ENCODE measurements around the gene MDM1. TPM values are rescaled to one million over a fixed set of nuclear protein-coding genes. Genes with fewer than 3 reads are reported as not detected.

Gene MDM1
- total RNA-seq, 1 experiment from 2014 or later = 14.0 TPM

GRCh38 chr12:68370006-68370590 lies 37.9 kb upstream of the MDM1 start:
- no peak overlapping the region for H2AFZ ChIP-seq
- BruUV-seq (replicated peaks) = no TSS peak
- POLR2A ChIA-PET (ENCODE audit: unreplicated experiment) = no interaction called here
- intact Hi-C loops (cut with micrococcal nuclease; ENCODE audit: unreplicated experiment) = no loop called here
- H3K4me3 ChIP-seq = no peak overlapping the region
- no peaks in the 10 kb centered on the region for H3K79me2 ChIP-seq (ENCODE audit: low read depth)
- no peaks in the 10 kb centered on the region for H3K9me3 ChIP-seq (ENCODE audit: insufficient read depth, low read depth)
- H3K9me2 ChIP-seq (ENCODE audit: insufficient read depth) = no peaks in the 10 kb centered on the region
- TF ChIP-seq CTCF (conservative IDR thresholded peaks at IDR 0.05) (no peak), EZH2 (IDR thresholded peaks at IDR 0.05; ENCODE audit: low read depth) (no peak)
- no peaks in the 10 kb centered on the region for H3K27me3 ChIP-seq (ENCODE audit: insufficient read depth, low read depth)
- no peak for DNase-seq
- H3K4me1 ChIP-seq (replicated peaks; ENCODE audit: insufficient read depth) = peaks cover 20% of the 10 kb centered on the region
- CTCF ChIA-PET = no interaction called here
- peaks cover 15% of the 10 kb centered on the region for H3F3A ChIP-seq (ENCODE audit: insufficient read depth, low read depth)
- H3K4me2 ChIP-seq = no peak overlapping the region
- H4K20me1 ChIP-seq (ENCODE audit: insufficient read depth) = no peaks in the 10 kb centered on the region
- H3K36me3 ChIP-seq (ENCODE audit: low read depth) = no peaks in the 10 kb centered on the region
- no peak overlapping the region for H3K27ac ChIP-seq

DNA sequence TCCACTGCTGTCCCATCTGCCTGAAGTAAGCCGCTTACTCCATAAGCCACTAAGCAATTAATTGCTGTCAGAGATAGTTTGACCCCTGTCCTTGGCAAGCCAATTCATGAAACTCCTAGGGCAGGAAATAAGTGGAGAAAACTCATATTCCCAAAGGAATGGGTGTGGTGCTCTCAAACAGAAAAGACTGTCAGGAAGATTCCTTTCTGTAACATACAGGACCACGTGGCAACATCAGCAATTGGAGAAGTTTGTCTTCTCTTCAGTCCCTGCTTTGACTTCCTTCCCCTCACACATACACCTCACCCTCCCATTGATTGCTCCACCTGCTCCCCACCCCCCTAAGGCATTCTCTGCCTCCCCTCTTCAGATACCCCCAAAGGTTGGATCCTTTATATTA lies 36.2 kb upstream of the MDM1 start:
- Histone ChIP-seq H3K27me3 (ENCODE audit: insufficient read depth, low read depth) (no peaks in the 10 kb centered on the region), H3K79me2 (ENCODE audit: low read depth) (no peaks in the 10 kb centered on the region), H3K9me2 (ENCODE audit: insufficient read depth) (no peaks in the 10 kb centered on the region), H3K9me3 (ENCODE audit: insufficient read depth, low read depth) (no peaks in the 10 kb centered on the region), H3F3A (ENCODE audit: insufficient read depth, low read depth) (peaks cover 19% of the 10 kb centered on the region), H2AFZ (no peak overlapping the region), H3K27ac (no peak overlapping the region), H3K4me3 (no peak overlapping the region), H3K4me1 (replicated peaks; ENCODE audit: insufficient read depth) (peaks cover 19% of the 10 kb centered on the region), H3K36me3 (ENCODE audit: low read depth) (no peaks in the 10 kb centered on the region), H4K20me1 (ENCODE audit: insufficient read depth) (no peaks in the 10 kb centered on the region), H3K4me2 (no peak overlapping the region)
- POLR2A ChIA-PET (ENCODE audit: unreplicated experiment) = no interaction called here
- CTCF ChIA-PET = no interaction called here
- TF ChIP-seq EZH2 (IDR thresholded peaks at IDR 0.05; ENCODE audit: low read depth) (no peak), CTCF (conservative IDR thresholded peaks at IDR 0.05) (no peak)
- DNase-seq = no peak
- BruUV-seq (replicated peaks) = no TSS peak
- intact Hi-C loops (cut with micrococcal nuclease; ENCODE audit: unreplicated experiment) = loop anchor here (10.0 kb wide), 1 partner anchor 436 kb away; the partner anchor contains the start of gene MDM2

DNA sequence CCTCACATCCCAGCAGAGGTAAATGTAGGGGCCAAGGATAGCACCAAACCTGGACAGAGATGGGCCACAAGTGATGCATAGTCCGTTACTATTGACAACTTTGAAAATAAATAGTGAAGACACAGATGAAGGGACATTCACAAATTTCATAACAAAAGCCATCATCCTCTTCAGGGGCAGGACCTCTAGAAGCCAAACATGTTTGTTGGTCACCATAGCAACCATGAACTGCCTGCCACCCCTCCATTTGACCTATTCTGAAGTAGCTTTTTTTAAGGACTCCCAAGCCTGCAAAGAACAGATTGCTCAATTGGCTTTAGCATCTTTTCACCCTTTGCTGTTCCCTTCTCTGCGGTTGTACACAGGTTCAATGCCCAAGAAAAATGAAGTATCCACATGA lies 35.7 kb upstream of the MDM1 start:
- DNase-seq = peak in 1 of 2 experiments; percentile 55
- H3K27ac ChIP-seq = no peak overlapping the region
- no TSS peak for BruUV-seq (replicated peaks)
- no peaks in the 10 kb centered on the region for H3K9me3 ChIP-seq (ENCODE audit: insufficient read depth, low read depth)
- H3F3A ChIP-seq (ENCODE audit: insufficient read depth, low read depth) = peaks cover 19% of the 10 kb centered on the region
- H3K79me2 ChIP-seq (ENCODE audit: low read depth) = no peaks in the 10 kb centered on the region
- H2AFZ ChIP-seq = no peak overlapping the region
- H3K27me3 ChIP-seq (ENCODE audit: insufficient read depth, low read depth) = no peaks in the 10 kb centered on the region
- no peaks in the 10 kb centered on the region for H4K20me1 ChIP-seq (ENCODE audit: insufficient read depth)
- no peak overlapping the region for H3K4me3 ChIP-seq
- no peaks in the 10 kb centered on the region for H3K9me2 ChIP-seq (ENCODE audit: insufficient read depth)
- H3K4me2 ChIP-seq = no peak overlapping the region
- POLR2A ChIA-PET (ENCODE audit: unreplicated experiment) = no interaction called here
- intact Hi-C loops (cut with micrococcal nuclease; ENCODE audit: unreplicated experiment) = loop anchor here (10.0 kb wide), 1 partner anchor 437 kb away; the partner anchor contains the start of gene MDM2
- no peak for TF ChIP-seq CTCF (conservative IDR thresholded peaks at IDR 0.05)
- TF ChIP-seq EZH2 (IDR thresholded peaks at IDR 0.05; ENCODE audit: low read depth) = no peak
- CTCF ChIA-PET = no interaction called here
- no peaks in the 10 kb centered on the region for H3K36me3 ChIP-seq (ENCODE audit: low read depth)
- peaks cover 19% of the 10 kb centered on the region for H3K4me1 ChIP-seq (replicated peaks; ENCODE audit: insufficient read depth)
